ENCODE results near the gene TMEM52B.
"Not testable (repeated sequence)": the region's sequence is repeated elsewhere in the genome, so short reads cannot be mapped to it uniquely, and the experiment has no call there.

DNA sequence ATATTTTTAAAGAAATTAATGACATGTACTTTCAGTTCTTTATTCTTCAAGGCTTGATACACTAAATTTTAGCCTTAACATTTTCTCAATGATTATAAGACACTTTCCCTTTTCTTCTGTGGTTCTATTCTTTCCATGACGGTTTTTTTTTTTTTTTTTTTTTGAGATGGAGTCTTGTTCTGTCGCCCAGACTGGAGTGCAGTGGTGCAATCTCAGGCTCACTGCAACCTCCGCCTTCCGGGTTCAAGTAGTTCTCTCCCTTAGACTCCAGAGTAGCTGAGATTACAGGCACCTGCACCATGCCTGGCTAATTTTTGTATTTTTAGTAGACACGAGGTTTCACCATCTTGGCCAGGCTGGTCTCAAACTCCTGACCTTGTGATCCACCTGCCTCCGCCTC, 8.1 kb downstream of the TMEM52B start:
- TF ChIP-seq, protein P1, sequence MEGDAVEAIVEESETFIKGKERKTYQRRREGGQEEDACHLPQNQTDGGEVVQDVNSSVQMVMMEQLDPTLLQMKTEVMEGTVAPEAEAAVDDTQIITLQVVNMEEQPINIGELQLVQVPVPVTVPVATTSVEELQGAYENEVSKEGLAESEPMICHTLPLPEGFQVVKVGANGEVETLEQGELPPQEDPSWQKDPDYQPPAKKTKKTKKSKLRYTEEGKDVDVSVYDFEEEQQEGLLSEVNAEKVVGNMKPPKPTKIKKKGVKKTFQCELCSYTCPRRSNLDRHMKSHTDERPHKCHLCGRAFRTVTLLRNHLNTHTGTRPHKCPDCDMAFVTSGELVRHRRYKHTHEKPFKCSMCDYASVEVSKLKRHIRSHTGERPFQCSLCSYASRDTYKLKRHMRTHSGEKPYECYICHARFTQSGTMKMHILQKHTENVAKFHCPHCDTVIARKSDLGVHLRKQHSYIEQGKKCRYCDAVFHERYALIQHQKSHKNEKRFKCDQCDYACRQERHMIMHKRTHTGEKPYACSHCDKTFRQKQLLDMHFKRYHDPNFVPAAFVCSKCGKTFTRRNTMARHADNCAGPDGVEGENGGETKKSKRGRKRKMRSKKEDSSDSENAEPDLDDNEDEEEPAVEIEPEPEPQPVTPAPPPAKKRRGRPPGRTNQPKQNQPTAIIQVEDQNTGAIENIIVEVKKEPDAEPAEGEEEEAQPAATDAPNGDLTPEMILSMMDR (IDR thresholded peaks at IDR 0.05): not testable (repeated sequence)
- TF ChIP-seq POLR2AphosphoS5 (IDR thresholded peaks at IDR 0.05; ENCODE audit: low read depth, low read length): not testable (repeated sequence)
